Pancreas (tissue), 10 donors: ENCODE measurements around the gene SPCS3. TPM values are rescaled to one million over a fixed set of nuclear protein-coding genes. Genes with fewer than 3 reads are reported as not detected.

ENCODE experiments used
- ATAC-seq, 4 donors: fragments of 200-7000 bp; cut with Tn5 transposase; one replicate each; pipeline versions ENCODE4 v1.8.0 to v1.9.1; 2020; ENCODE audit warnings: mild to moderate bottlenecking in 4 of 4, moderate library complexity in 4 of 4
- DNase-seq, 6 donors: peaks; one replicate each; pipeline ENCODE4 v3.0.0-alpha.2; 2020
- FAIRE-seq: peaks from 2 replicates; lab custom pipeline; 2012; peaks lifted over from hg19 to GRCh38; lab: Jason Lieb, UNC
- H3K27ac ChIP-seq, 4 donors: fragments of 200-600 bp; sonication (generic); 1 replicate in 3 of 4; 2 replicates in 1 of 4; pipeline versions ENCODE4 v1.5.0 to v1.8.0; 2020
- H3K27me3 ChIP-seq, 4 donors: fragments of 200-600 bp; one replicate each; pipeline ENCODE4 v1.8.0; 2021
- H3K36me3 ChIP-seq, 3 donors: fragments of 200-600 bp; sonication (generic) in 1 of 3; one replicate each; pipeline versions ENCODE4 v1.5.0 to v1.8.0; 2020 to 2021
- H3K4me1 ChIP-seq, 3 donors: fragments of 200-600 bp; one replicate each; pipeline ENCODE4 v1.8.0; 2021
- H3K4me3 ChIP-seq, 4 donors: fragments of 200-600 bp; sonication (generic) in 2 of 4; one replicate each; pipeline versions ENCODE4 v1.5.0 to v1.8.0; 2020 to 2021
- H3K9me3 ChIP-seq, 4 donors: fragments of 200-600 bp; one replicate each; pipeline ENCODE4 v1.8.0; 2021
- CTCF ChIP-seq, 4 donors: fragments of 200-600 bp; sonication (generic) in 3 of 4; IDR thresholded peaks; one replicate each; pipeline versions ENCODE4 v1.5.0 to v1.8.0; 2021; ENCODE audit warnings: antibody characterized with exemption in 4 of 4
- WGBS, 2 donors: extraction: QIAGEN DNeasy Blood & Tissue Kit; methylation state at CpG; one replicate each; pipeline ENCODE4 v1.1.7; 2013; 5-methylcytosine and 5-hydroxymethylcytosine counted together
- intact Hi-C, 3 donors: fragments of 100-400 bp; cut with DNase I; formaldehyde crosslinking; loops; one replicate each; pipeline versions ENCODE4 v1.11.1 to v1.14.2; 2022
- polyA plus RNA-seq, 2 donors: library from polyadenylated mRNA; stranded (reverse); fragments of 200-250 nt; gene quantifications; one replicate each; pipeline ENCODE4 v1.2.3, GENCODE V29; 2013
- total RNA-seq, 6 donors: library from RNA; stranded (reverse); fragmentation: NEBNext Ultra II Directional in 4 of 6; extraction: Animal tissue kit (Norgen Biotek cat#: 25700) in 4 of 6; gene quantifications; one replicate each; pipeline versions ENCODE4 v1.2.1 to v1.2.4, GENCODE V29; 2021 to 2023
- donor health status: healthy with polysubstance abuse.
- donor health status: DM: no; HTN: no; CAD: no; lungs with moderate emphysema.
- donor health status: DM: no; HTN: no; CAD: no.
- donor health status: control.
- donor health status: control.
- donor health status: Bipolar disorder and iron deficiency.
- donor health status: DM: yes; HTN: yes; CAD: no.
- donor health status: DM: no; HTN: no; CAD: no.
- donor health status: DM: no; HTN: no; CAD: no.
- donor health status: DM: yes; HTN: yes; CAD: no.

Gene SPCS3
- total and polyA plus RNA-seq, 8 donors: 24.2 to 166 (median 128) TPM

DNA sequence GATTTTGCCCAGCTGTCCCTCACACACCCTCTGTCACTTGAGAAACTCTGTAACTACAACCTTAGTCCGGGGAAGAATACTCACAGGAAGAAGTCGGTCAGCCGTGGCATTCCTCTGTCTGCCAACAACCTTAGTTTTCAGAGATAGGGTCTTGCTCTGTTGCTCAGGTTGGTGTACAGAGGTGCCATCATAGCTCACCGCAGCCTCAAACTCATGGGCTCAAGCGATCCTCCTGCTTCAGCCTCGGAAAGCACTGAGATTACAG is 12.2 kb upstream of the SPCS3 start:
- H3K36me3 ChIP-seq: no peaks in the 10 kb centered on the region
- no peak overlapping the region for H3K4me3 ChIP-seq
- H3K4me1 ChIP-seq: no peaks in the 10 kb centered on the region
- no peaks in the 10 kb centered on the region for H3K27me3 ChIP-seq
- no peak for DNase-seq
- 75 to 88% methylated on average over 6 of the region's 6 CpGs for WGBS, 2 donors
- no peak overlapping the region for H3K27ac ChIP-seq
- intact Hi-C loops: no loop called here
- no peak for FAIRE-seq
- no peak for TF ChIP-seq CTCF (IDR thresholded peaks at IDR 0.05)
- no peak for ATAC-seq
- H3K9me3 ChIP-seq: no peaks in the 10 kb centered on the region

DNA sequence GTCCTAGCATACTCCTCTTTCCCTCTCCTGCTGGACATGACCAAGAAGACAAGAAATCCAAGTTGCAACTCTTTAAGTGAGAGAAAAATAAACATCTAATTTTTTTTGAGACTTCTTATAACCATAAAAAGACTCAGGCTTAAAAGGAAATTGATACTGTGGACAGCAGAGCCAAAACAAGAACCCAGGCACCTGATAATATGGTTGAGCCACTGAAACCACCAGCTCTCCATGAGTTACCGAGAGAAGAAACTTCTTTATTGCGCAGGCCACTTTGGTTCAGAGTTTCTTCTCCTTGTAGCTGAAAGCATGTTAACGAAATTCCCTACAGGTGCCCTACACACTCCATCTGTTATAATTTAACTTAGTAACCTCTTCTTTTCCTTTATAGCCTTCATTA is 11.3 kb upstream of the SPCS3 start:
- 88 to 90% methylated on average over 3 of the region's 3 CpGs for WGBS, 2 donors
- no peaks in the 10 kb centered on the region for H3K27me3 ChIP-seq
- H3K4me1 ChIP-seq: no peaks in the 10 kb centered on the region
- FAIRE-seq: no peak
- ATAC-seq: no peak
- H3K36me3 ChIP-seq: no peaks in the 10 kb centered on the region
- H3K9me3 ChIP-seq: no peaks in the 10 kb centered on the region
- no peak for TF ChIP-seq CTCF (IDR thresholded peaks at IDR 0.05)
- intact Hi-C loops: no loop called here
- no peak for DNase-seq
- no peak overlapping the region for H3K27ac ChIP-seq
- H3K4me3 ChIP-seq: no peak overlapping the region

- Histone ChIP-seq H3K9me3 (no peaks in the 10 kb centered on the region), H3K4me1 (no peaks in the 10 kb centered on the region), H3K36me3 (no peaks in the 10 kb centered on the region), H3K27me3 (no peaks in the 10 kb centered on the region), H3K27ac (no peak overlapping the region), H3K4me3 (no peak overlapping the region)
- WGBS, 2 donors: 76 to 90% methylated on average over 2 of the region's 2 CpGs
- ATAC-seq (no peak), DNase-seq (no peak), FAIRE-seq (no peak)
- intact Hi-C loops: no loop called here
- TF ChIP-seq CTCF (IDR thresholded peaks at IDR 0.05): no peak
Observed at GRCh38 chr4:176309046-176309445, 10.7 kb upstream of the SPCS3 start.

- Histone ChIP-seq H3K27ac (no peak overlapping the region), H3K9me3 (no peaks in the 10 kb centered on the region), H3K27me3 (no peaks in the 10 kb centered on the region), H3K4me3 (no peak overlapping the region), H3K4me1 (no peaks in the 10 kb centered on the region), H3K36me3 (no peaks in the 10 kb centered on the region)
- ATAC-seq (no peak), FAIRE-seq (no peak), DNase-seq (no peak)
- no peak for TF ChIP-seq CTCF (IDR thresholded peaks at IDR 0.05)
- intact Hi-C loops: no loop called here
Observed at GRCh38 chr4:176309772-176310171, 10.0 kb upstream of the SPCS3 start.

DNA sequence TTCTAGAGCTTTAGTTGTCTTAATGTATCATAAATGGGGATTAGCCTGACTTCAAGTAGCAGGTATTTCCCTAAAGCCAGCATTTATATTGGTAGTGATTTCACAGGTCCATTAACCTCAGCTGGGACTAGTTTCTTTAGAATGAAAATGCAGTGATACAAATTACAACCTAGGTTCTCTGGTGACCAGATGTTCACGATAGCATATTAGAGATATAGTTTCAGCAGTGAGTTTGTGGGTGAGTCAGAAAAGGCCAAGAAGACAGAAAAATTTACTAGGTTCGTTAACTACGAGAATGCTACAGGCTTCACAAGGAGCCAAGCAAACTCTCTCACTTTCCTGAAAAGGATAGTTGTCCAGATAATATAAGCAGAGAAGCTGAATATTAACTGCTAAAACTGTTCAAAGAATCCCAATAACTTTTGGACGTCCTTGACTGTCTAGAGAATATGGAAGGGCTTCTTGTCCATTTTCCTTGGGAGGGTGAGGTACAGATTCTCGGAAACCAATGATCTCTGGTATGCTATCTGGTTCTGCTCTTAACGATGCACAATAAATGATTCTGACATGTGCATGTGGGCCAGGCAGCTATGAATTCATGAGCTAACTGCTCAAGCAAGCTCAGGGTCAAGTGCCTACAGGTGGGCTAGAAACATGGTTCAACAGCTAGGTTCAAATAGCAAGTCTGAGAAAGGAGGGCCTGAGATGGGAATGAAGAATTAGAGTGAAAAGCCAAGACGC is 6.0 kb upstream of the SPCS3 start:
- WGBS, 2 donors: 76 to 84% methylated on average over 7 of the region's 7 CpGs
- Histone ChIP-seq H3K4me1 (peaks cover 0 to 1% (median 0%) of the 10 kb centered on the region in 3 donors), H3K9me3 (peaks cover 0 to 4% (median 0%) of the 10 kb centered on the region in 4 donors), H3K27me3 (no peaks in the 10 kb centered on the region), H3K27ac (no peak overlapping the region), H3K4me3 (no peak overlapping the region), H3K36me3 (no peaks in the 10 kb centered on the region)
- intact Hi-C loops: no loop called here
- TF ChIP-seq CTCF (IDR thresholded peaks at IDR 0.05): no peak
- ATAC-seq (no peak), DNase-seq (no peak), FAIRE-seq (no peak)
